Neutrophil (primary cell): ENCODE data around the gene NAT10.
"Not testable (repeated sequence)": the region's sequence is repeated elsewhere in the genome, so short reads cannot be mapped to it uniquely, and the experiment has no call there.

Experiments
- H3K27ac ChIP-seq: fragments of 200-600 bp; sonication (generic); 2 replicates; pipeline ENCODE4 v1.5.1; 2016; ENCODE audit warnings: mild to moderate bottlenecking, moderate library complexity
- H3K27me3 ChIP-seq: fragments of 200-600 bp; sonication (generic); 2 replicates; pipeline ENCODE4 v1.6.0; 2016; ENCODE audit warnings: mild to moderate bottlenecking
- H3K36me3 ChIP-seq: fragments of 200-600 bp; sonication (generic); 2 replicates; pipeline ENCODE4 v1.5.1; 2017
- H3K4me1 ChIP-seq, 2 experiments: fragments of 200-600 bp in 1 of 2; sonication (generic) in 1 of 2; 1 replicate in 1 of 2; 2 replicates in 1 of 2; pipeline versions ENCODE4 v1.5.1 to v1.6.1; 2013 to 2016; ENCODE audit warnings: low read depth in 1 of 2, low read length in 1 of 2, mild to moderate bottlenecking in 1 of 2, moderate library complexity in 1 of 2; ENCODE audit not compliant: control insufficient read depth in 1 of 2, insufficient read depth in 1 of 2
- H3K4me3 ChIP-seq, 2 experiments: fragments of 200-600 bp in 1 of 2; sonication (generic) in 1 of 2; 1 replicate in 1 of 2; 2 replicates in 1 of 2; pipeline ENCODE4 v1.5.1; 2013 to 2016; ENCODE audit warnings: low read depth in 1 of 2, low read length in 1 of 2, mild to moderate bottlenecking in 1 of 2, moderate library complexity in 1 of 2
- H3K9me3 ChIP-seq: fragments of 200-600 bp; sonication (generic); 2 replicates; pipeline ENCODE4 v1.5.1; 2016
- TF ChIP-seq, protein P1 (sequence below): fragments of 200-600 bp; sonication (generic); IDR thresholded peaks from 2 replicates; pipeline ENCODE4 v1.5.1; 2016; ENCODE audit warnings: antibody characterized with exemption

Gene NAT10

DNA sequence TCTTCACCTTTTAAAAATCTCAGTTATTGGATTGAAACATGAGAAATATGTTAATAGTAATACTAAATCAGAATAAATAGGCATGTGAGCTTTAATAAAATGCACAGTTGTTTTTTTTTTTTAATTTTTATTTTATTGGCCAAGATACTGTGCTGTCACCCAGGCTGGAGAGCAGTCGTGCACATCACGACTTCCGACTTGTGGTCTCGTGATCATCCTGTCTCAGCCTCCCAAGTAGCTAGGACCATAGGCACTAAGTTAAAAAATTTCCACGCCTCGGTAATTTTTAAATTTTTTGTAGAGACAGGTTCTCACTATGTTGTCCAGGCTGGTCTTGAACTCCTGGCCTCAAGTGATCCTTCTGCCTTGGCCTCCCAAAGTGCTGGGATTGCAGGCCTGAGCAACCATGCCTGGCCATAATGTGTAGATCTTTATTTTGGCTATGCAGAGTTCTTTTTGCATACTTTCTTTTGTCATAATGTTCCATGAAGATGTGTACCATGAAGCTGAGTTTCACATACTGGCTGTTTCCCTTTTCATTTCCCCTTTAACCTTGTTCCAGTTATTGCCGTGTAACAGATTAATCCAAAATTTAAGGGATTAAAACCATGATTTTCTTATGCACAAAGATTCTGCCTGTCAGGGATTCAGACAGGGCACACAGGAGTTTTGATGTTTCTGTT, 37.9 kb upstream of the NAT10 start:
- peaks cover 20% of the 10 kb centered on the region for H3K36me3 ChIP-seq
- no peak overlapping the region for H3K27ac ChIP-seq
- no peaks in the 10 kb centered on the region for H3K27me3 ChIP-seq
- TF ChIP-seq, protein P1, sequence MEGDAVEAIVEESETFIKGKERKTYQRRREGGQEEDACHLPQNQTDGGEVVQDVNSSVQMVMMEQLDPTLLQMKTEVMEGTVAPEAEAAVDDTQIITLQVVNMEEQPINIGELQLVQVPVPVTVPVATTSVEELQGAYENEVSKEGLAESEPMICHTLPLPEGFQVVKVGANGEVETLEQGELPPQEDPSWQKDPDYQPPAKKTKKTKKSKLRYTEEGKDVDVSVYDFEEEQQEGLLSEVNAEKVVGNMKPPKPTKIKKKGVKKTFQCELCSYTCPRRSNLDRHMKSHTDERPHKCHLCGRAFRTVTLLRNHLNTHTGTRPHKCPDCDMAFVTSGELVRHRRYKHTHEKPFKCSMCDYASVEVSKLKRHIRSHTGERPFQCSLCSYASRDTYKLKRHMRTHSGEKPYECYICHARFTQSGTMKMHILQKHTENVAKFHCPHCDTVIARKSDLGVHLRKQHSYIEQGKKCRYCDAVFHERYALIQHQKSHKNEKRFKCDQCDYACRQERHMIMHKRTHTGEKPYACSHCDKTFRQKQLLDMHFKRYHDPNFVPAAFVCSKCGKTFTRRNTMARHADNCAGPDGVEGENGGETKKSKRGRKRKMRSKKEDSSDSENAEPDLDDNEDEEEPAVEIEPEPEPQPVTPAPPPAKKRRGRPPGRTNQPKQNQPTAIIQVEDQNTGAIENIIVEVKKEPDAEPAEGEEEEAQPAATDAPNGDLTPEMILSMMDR = no peak
- H3K9me3 ChIP-seq = no peaks in the 10 kb centered on the region
- H3K4me1 ChIP-seq = no peaks in the 10 kb centered on the region
- no peak overlapping the region for H3K4me3 ChIP-seq

DNA sequence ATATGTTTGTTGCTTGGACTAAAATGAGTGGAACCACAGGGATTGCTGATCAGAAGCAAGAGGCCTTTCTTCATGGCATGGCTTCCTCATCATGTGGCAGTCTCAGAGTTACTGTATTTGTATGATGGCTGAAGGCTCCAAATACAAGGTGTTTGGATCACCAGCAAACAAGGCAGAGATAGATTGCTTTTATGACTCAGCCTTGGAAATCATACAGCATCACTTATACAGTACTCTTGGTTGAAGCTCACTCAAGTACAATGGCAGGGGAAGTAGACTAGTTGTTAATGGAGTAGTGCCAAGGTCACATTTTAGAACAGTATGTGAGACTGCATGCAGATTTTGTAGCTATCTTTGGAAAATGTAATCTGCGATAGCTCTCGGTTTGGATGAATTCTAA, 37.3 kb upstream of the NAT10 start:
- Histone ChIP-seq H3K36me3 (peaks cover 26% of the 10 kb centered on the region), H3K27me3 (no peaks in the 10 kb centered on the region), H3K4me1 (no peaks in the 10 kb centered on the region), H3K4me3 (no peak overlapping the region), H3K9me3 (no peaks in the 10 kb centered on the region), H3K27ac (no peak overlapping the region)
- TF ChIP-seq, protein P1 = no peak

DNA sequence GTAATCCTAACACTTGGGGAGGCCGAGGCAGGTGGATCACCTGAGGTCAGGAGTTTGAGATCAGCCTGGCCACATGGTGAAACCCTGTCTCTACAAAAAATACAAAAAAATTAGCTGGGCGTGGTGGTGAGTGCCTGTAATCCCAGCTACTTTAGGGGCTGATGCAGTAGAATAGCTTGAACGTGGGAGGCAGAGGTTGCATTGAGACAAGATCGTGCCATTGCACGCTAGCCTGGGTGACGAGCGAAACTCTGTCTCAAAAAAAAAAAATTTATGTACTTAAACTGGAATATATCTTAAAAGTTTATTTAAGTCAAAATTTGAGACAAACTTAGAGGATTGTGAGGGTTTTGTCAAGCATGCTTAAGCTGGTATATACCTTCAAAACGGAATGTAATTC, 34.1 kb upstream of the NAT10 start:
- H3K27me3 ChIP-seq, H3K9me3 ChIP-seq, H3K4me3 ChIP-seq, H3K4me1 ChIP-seq, H3K27ac ChIP-seq: not testable (repeated sequence)
- H3K36me3 ChIP-seq = peaks cover 41% of the 10 kb centered on the region

DNA sequence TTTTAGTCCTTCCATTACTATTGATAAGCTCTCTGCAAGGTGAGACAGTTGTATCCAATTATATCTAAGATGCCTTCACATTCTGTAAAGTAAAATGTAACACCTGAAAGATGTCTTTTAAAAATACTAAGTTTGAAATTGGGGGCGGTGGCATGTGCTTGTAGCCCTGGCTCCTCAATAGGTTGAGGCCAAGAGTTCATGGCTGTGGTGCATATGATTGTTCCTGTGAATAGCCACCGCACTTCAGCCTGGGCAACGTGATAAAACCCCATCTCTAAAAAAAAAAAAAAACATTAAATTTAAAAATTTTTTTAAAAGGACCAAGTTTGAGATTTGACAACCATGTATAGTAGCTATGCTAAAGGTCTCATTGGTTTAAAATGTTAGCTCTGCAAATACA, 33.4 kb upstream of the NAT10 start:
- Histone ChIP-seq H3K27ac (no peak overlapping the region), H3K36me3 (peaks cover 49% of the 10 kb centered on the region), H3K9me3 (no peaks in the 10 kb centered on the region), H3K27me3 (no peaks in the 10 kb centered on the region), H3K4me1 (no peaks in the 10 kb centered on the region), H3K4me3 (no peak overlapping the region)
- TF ChIP-seq, protein P1 = no peak

DNA sequence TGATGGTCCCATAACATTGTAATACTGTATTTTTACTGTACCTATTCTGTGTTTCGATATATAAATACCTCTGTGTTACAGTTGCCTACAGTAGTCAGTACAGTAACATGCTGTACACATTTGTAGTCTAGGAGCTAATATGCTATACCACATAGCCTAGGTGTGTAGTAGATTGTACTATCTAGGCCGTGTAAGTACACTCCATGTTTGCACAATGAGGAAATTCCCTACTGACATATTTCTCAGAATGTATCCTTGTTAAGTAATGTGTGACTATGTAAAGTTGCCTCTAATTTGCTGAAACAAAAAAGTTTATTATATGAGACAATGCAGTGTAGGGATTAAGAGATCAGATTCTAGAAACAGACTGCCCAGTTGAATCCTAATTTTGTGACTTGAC, 32.6 kb upstream of the NAT10 start:
- Histone ChIP-seq H3K4me1 (no peaks in the 10 kb centered on the region), H3K4me3 (no peak overlapping the region), H3K27me3 (no peaks in the 10 kb centered on the region), H3K9me3 (no peaks in the 10 kb centered on the region), H3K36me3 (peaks cover 56% of the 10 kb centered on the region), H3K27ac (no peak overlapping the region)
- TF ChIP-seq, protein P1 = no peak

DNA sequence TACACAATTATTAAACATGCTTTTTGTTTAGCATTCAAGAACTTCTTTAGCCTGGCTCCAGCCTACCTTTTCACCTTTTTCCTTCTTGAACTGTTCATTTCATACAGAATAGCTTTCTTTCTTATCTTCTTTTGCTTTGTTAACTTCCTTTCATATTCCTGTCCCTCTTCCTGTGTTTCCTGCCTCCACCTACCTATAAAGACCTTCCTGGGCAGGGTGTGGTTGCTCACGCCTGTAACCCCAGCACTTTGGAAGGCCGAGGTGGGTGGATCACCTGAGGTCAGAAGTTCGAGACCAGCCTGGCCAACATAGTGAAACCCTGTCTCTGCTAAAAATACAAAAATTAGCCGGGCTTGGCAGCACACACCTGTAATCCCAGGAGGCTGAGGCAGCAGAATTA, 31.0 kb upstream of the NAT10 start:
- TF ChIP-seq, protein P1 = no peak
- no peaks in the 10 kb centered on the region for H3K4me1 ChIP-seq
- no peaks in the 10 kb centered on the region for H3K9me3 ChIP-seq
- no peak overlapping the region for H3K4me3 ChIP-seq
- no peaks in the 10 kb centered on the region for H3K27me3 ChIP-seq
- peaks cover 68% of the 10 kb centered on the region for H3K36me3 ChIP-seq
- no peak overlapping the region for H3K27ac ChIP-seq
